NAMALWA (cell line): ENCODE data around the gene USO1.
"Not testable (repeated sequence)": the region's sequence is repeated elsewhere in the genome, so short reads cannot be mapped to it uniquely, and the experiment has no call there.

Source experiments
- DNase-seq: peaks from one replicate; pipeline ENCODE4 v3.0.0-alpha.2; 2015; ENCODE audit warnings: low spot score

Gene USO1

GRCh38 chr4:75771607-75772006 lies 47.2 kb downstream of the USO1 start:
- no peak for DNase-seq

- DNase-seq, result no peak
Measured at GRCh38 chr4:75777589-75777988, 53.2 kb downstream of the USO1 start.

- no peak for DNase-seq
Measured at GRCh38 chr4:75779105-75779757, 54.9 kb downstream of the USO1 start.

- no peak for DNase-seq
Measured at GRCh38 chr4:75781305-75781704, 56.9 kb downstream of the USO1 start.

- DNase-seq, result no peak
Measured at GRCh38 chr4:75786526-75786925, 62.1 kb downstream of the USO1 start.

- DNase-seq, result no peak
Measured at GRCh38 chr4:75786938-75787337, 62.6 kb downstream of the USO1 start.

- no peak for DNase-seq
Measured at GRCh38 chr4:75790024-75790423, 65.6 kb downstream of the USO1 start.

GRCh38 chr4:75800972-75801371 lies 76.6 kb downstream of the USO1 start:
- no peak for DNase-seq

GRCh38 chr4:75806035-75806434 lies 81.7 kb downstream of the USO1 start:
- not testable (repeated sequence) for DNase-seq

- DNase-seq, result no peak
Measured at GRCh38 chr4:75817901-75818300, 93.5 kb downstream of the USO1 start.

- DNase-seq, result no peak
Measured at GRCh38 chr4:75819121-75819520, 94.7 kb downstream of the USO1 start.

GRCh38 chr4:75820197-75820596 lies 95.8 kb downstream of the USO1 start:
- DNase-seq, result no peak

GRCh38 chr4:75820676-75821075 lies 96.3 kb downstream of the USO1 start:
- DNase-seq, result no peak

- DNase-seq, result no peak
Measured at GRCh38 chr4:75821216-75821615, 96.8 kb downstream of the USO1 start.

GRCh38 chr4:75821966-75822365 lies 97.6 kb downstream of the USO1 start:
- DNase-seq, result no peak

GRCh38 chr4:75822416-75822815 lies 98.0 kb downstream of the USO1 start:
- DNase-seq, result no peak

GRCh38 chr4:75823812-75824211 lies 99.4 kb downstream of the USO1 start:
- no peak for DNase-seq

- no peak for DNase-seq
Measured at GRCh38 chr4:75830906-75831305, 106.5 kb downstream of the USO1 start.

GRCh38 chr4:75831856-75832405 lies 107.6 kb downstream of the USO1 start:
- no peak for DNase-seq

GRCh38 chr4:75834095-75834771 lies 109.9 kb downstream of the USO1 start:
- no peak for DNase-seq

- DNase-seq, result no peak
Measured at GRCh38 chr4:75834772-75835154, 110.4 kb downstream of the USO1 start.

GRCh38 chr4:75841641-75842520 lies 117.5 kb downstream of the USO1 start:
- no peak for DNase-seq

GRCh38 chr4:75843596-75843995 lies 119.2 kb downstream of the USO1 start:
- no peak for DNase-seq
